ENCODE measurements around the gene GJC1.
"Not testable (repeated sequence)": the region's sequence is repeated elsewhere in the genome, so short reads cannot be mapped to it uniquely, and the experiment has no call there.

Gene GJC1

GRCh38 chr17:44760474-44761308 is 69.4 kb downstream of the GJC1 start:
- TF ChIP-seq POLR2A (IDR thresholded peaks at IDR 0.05; ENCODE audit: low read depth, low read length): no peak
- no peak for DNase-seq (ENCODE audit: insufficient read length, low spot score)
- no peak for FAIRE-seq

GRCh38 chr17:44759916-44760243 is 70.2 kb downstream of the GJC1 start:
- DNase-seq (ENCODE audit: insufficient read length, low spot score) (no peak), FAIRE-seq (no peak)
- TF ChIP-seq POLR2A (IDR thresholded peaks at IDR 0.05; ENCODE audit: low read depth, low read length): no peak

- TF ChIP-seq POLR2A (IDR thresholded peaks at IDR 0.05; ENCODE audit: low read depth, low read length): no peak
- FAIRE-seq: no peak
- DNase-seq (ENCODE audit: insufficient read length, low spot score): no peak
Observed at GRCh38 chr17:44759086-44759915, 70.8 kb downstream of the GJC1 start.

- no peak for TF ChIP-seq POLR2A (IDR thresholded peaks at IDR 0.05; ENCODE audit: low read depth, low read length)
- no peak for DNase-seq (ENCODE audit: insufficient read length, low spot score)
- FAIRE-seq: no peak
Observed at GRCh38 chr17:44758414-44759085, 71.5 kb downstream of the GJC1 start, which contains the start of gene ADAM11. Gene ADAM11, plus strand, starts transcription at chr17:44758988. Its CDS starts 212 bp downstream, at chr17:44759200.

GRCh38 chr17:44757918-44758413 is 72.1 kb downstream of the GJC1 start:
- TF ChIP-seq POLR2A (IDR thresholded peaks at IDR 0.05; ENCODE audit: low read depth, low read length): no peak
- FAIRE-seq (no peak), DNase-seq (ENCODE audit: insufficient read length, low spot score) (no peak)

GRCh38 chr17:44757045-44757917 is 72.8 kb downstream of the GJC1 start:
- no peak for TF ChIP-seq POLR2A (IDR thresholded peaks at IDR 0.05; ENCODE audit: low read depth, low read length)
- FAIRE-seq: no peak
- no peak for DNase-seq (ENCODE audit: insufficient read length, low spot score)

GRCh38 chr17:44755180-44755579 is 74.9 kb downstream of the GJC1 start:
- not testable (repeated sequence) for FAIRE-seq

GRCh38 chr17:44754276-44754675 is 75.8 kb downstream of the GJC1 start:
- no peak for FAIRE-seq
- no peak for DNase-seq (ENCODE audit: insufficient read length, low spot score)
- no peak for TF ChIP-seq POLR2A (IDR thresholded peaks at IDR 0.05; ENCODE audit: low read depth, low read length)

More at GRCh38 chr17:44755180-44755579, 74.9 kb downstream of the GJC1 start:
- not testable (repeated sequence) for DNase-seq (ENCODE audit: insufficient read length, low spot score)

DNA sequence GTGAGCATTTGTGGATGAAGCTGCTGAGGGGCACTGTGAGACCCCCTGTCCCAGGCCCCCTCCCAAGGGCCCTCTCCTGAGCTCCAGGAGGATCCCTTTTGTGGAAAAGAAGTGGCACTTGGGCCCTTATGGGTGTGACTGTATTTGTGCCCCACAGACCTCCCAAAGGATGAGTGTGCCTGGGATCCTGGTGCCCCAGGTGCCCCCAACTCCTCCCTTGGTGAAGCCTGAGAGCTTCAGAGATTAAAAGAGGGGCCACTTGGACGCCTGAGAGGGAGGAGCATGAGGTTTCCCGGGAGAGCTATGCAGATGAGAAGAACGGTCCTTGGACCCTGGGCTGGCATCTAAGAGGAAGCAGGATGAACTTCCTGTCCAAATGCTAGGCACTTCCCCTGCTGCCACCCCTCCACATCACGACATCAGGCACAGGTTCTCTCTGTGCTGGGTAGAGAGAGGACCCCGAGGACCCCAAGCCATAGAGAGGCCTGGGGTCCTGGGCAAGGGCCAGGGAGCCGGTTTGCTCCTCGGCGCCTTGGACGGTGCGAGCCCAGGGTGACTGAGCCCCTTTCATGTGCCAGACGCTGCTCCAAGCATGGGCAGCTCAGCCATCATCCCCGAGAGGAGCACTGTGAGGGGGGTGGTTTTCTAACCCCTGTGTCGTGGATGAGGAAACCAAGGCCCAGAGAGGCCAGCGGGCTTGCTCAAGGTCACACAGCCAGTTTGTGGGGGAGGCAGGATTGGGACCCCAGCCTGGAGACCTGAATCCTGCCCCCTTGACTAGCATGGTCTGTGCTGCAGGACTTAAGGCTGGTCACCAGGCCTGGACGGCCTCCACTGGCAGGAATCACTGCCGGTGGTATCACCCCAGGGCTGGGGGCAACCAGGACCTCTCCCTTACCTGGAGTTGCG is 76.9 kb downstream of the GJC1 start:
- FAIRE-seq (no peak), DNase-seq (ENCODE audit: insufficient read length, low spot score) (no peak)
- TF ChIP-seq POLR2A (IDR thresholded peaks at IDR 0.05; ENCODE audit: low read depth, low read length): no peak

DNA sequence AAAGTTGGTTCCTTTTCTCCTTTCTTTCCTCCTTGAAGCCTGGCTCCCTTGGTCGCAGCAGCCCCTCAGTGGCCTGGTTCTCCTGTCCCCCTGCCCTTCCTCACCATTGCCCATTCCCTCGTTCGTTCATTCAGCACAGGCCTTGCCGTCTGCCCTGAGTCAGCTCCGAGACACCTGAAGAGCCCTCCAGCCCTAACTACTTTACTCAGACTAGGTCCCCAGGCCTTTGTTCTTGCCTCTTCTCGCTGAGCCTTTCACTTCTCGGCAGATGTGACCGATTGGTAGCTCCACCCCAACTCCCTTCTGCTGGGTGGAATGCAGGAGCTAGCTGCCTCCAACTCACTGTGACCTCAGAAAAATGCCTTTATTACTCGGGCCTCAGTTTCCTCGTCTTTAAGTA is 78.3 kb downstream of the GJC1 start:
- DNase-seq (ENCODE audit: insufficient read length, low spot score) (no peak), FAIRE-seq (no peak)
- TF ChIP-seq POLR2A (IDR thresholded peaks at IDR 0.05; ENCODE audit: low read depth, low read length): no peak

GRCh38 chr17:44751331-44751730 is 78.8 kb downstream of the GJC1 start:
- TF ChIP-seq POLR2A (IDR thresholded peaks at IDR 0.05; ENCODE audit: low read depth, low read length): no peak
- DNase-seq (ENCODE audit: insufficient read length, low spot score) (no peak), FAIRE-seq (no peak)

- no peak for TF ChIP-seq POLR2A (IDR thresholded peaks at IDR 0.05; ENCODE audit: low read depth, low read length)
- DNase-seq (ENCODE audit: insufficient read length, low spot score) (no peak), FAIRE-seq (no peak)
Observed at GRCh38 chr17:44749980-44750318, 80.1 kb downstream of the GJC1 start.

Data from H54 (cell line).